GM12865 (cell line): ENCODE results near the gene RPE65.

ENCODE experiments used
- DNase-seq: peaks from one replicate; pipeline ENCODE4 v3.0.0; 2010; ENCODE audit warnings: low read depth
- H3K4me3 ChIP-seq: 2 replicates; pipeline ENCODE4 v1.5.1; 2011; ENCODE audit warnings: mild to moderate bottlenecking, low read depth, low read length, control low read depth
- TF ChIP-seq, protein P1 (sequence below): IDR thresholded peaks from 2 replicates; pipeline ENCODE4 v1.5.1; 2011; ENCODE audit warnings: low read length, control low read depth, low read depth, inconsistent platforms; ENCODE audit not compliant: insufficient read depth; ENCODE audit errors: missing control alignments

RPE65 gene

DNA sequence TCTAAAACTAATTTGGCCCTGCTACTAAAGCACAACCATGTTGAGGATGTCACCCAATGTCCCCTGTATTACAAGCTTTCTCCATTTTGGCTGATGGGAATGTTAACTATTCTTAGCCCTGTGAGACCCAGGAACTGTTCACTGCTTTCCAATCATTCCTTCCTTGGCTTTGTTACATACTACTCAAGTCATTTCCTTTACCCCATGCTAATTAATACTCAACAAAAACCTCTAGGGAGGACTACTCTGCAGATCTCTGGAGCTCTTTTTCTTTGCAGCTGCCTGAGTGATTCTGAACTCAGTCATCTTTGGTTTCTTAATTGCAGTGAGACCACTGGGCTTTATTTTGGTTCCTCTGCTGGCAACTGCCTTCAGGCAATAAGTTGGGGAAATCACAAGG lies 23.3 kb upstream of the RPE65 start:
- H3K4me3 ChIP-seq, result no peak overlapping the region
- TF ChIP-seq, protein P1, sequence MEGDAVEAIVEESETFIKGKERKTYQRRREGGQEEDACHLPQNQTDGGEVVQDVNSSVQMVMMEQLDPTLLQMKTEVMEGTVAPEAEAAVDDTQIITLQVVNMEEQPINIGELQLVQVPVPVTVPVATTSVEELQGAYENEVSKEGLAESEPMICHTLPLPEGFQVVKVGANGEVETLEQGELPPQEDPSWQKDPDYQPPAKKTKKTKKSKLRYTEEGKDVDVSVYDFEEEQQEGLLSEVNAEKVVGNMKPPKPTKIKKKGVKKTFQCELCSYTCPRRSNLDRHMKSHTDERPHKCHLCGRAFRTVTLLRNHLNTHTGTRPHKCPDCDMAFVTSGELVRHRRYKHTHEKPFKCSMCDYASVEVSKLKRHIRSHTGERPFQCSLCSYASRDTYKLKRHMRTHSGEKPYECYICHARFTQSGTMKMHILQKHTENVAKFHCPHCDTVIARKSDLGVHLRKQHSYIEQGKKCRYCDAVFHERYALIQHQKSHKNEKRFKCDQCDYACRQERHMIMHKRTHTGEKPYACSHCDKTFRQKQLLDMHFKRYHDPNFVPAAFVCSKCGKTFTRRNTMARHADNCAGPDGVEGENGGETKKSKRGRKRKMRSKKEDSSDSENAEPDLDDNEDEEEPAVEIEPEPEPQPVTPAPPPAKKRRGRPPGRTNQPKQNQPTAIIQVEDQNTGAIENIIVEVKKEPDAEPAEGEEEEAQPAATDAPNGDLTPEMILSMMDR, result no peak
- no peak for DNase-seq

DNA sequence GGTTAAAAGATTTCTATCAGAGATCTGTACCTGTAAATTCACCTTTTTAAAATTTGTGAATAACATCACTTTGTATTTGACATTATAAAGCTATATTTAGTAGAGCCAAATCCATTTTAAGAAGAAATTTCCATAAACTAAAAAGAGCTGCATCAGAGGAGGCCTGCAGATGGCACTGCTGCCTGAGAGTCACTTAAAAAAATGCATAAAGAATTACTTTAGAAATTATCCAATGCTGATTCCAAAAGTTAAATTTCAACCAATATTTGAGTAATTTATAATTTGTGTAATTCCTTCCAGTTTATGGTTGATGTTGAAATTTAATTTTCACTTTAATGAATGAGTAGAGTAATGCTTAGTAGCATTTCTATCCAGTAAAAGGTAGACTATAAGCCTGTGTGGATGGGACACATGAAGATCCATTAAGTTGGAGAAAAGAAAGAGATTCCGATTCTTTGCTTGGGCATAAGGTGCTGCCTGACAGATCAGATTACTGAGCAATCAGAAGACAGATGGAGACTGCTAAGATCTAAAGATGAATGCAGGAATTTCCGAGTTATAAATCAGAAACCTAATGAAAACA lies 20.7 kb upstream of the RPE65 start:
- H3K4me3 ChIP-seq, result no peak overlapping the region
- TF ChIP-seq, protein P1, result peak; percentile 37
- peak; percentile 5 for DNase-seq

DNA sequence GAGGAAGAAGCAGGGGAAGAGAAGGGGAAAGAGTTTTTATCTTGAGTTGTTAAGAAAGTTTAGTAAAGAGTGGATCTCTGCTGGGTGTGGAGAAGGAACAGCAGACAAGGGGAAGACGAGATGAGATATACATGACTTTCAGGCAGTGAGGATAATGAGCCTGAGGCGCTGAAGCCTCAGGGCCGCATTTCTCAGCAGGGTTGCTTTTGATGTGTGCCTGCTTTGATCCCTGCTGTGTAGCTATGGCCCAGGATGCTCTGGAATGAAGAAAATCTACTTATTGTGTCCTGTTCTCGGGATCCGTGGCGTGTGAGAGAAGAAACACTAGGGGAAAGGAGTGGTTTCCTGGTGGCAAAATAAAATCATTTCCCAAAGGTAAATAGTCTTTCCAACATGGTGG lies 15.1 kb upstream of the RPE65 start:
- DNase-seq, result no peak
- TF ChIP-seq, protein P1, result no peak
- H3K4me3 ChIP-seq, result no peak overlapping the region

DNA sequence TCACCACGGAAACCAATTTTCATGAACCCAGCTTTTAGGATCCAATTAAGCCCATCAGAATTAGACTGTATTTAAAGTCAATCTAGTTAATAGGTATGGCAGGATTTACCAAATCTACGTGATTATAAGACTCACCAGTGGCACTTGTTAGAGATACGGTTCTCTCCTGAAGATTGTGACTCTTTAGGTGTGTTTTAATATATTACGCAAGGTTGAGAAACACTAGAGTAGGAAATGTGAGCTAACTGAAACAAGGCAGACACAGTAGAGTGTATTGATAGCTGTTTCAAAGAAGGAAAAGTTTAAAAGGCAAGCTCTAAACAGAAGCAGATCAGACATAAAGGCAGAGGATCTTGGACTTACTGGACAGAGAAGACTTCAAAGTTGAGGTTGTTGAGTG lies 11.2 kb upstream of the RPE65 start:
- no peak for DNase-seq
- TF ChIP-seq, protein P1, result no peak
- no peak overlapping the region for H3K4me3 ChIP-seq

DNA sequence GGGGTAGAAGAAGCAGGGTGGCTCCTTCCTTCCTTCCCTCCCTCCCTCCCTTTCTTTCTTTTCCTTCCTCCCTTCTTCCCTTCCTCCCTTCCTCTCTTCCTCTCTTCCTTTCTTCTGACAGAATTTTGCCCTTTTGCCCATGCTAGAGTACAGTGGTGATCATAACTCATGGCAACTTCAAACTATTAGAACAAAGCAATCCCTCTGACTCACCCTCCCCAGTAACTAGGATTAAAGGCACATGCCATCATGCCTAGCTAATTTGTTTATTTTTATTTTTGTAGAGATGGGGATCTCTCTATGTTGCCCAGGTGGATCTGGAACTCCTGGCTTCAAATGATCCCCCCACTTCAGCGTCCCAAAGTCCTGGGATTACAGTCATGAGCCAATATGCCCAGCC lies 10.0 kb upstream of the RPE65 start:
- H3K4me3 ChIP-seq, result no peak overlapping the region
- DNase-seq, result no peak
- TF ChIP-seq, protein P1, result no peak

DNA sequence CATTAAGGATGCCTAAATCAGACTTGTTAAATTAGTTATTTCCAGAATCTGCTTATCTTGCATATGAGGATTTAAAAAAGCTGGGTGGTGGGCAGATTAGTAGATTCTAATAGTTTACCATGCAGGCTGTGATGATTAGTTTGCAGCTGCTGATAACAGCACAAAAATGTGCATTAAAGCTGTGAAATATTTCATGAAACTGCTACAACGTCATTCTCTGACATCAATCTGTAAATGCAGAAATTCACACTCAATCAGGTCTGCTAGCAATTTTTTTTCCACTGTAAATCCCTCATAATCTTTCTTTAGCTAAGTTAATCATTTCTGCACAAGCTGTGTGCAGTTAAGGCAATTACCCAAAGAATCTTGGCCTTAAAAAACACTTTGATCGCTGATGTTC lies 9.3 kb upstream of the RPE65 start:
- TF ChIP-seq, protein P1, result no peak
- no peak overlapping the region for H3K4me3 ChIP-seq
- no peak for DNase-seq

GRCh38 chr1:68456202-68456601 lies 6.4 kb upstream of the RPE65 start:
- TF ChIP-seq, protein P1, result no peak
- no peak overlapping the region for H3K4me3 ChIP-seq
- no peak for DNase-seq
